Measurements from ENCODE around the gene HCCS. TPM values are rescaled to one million over a fixed set of nuclear protein-coding genes. Genes with fewer than 3 reads are reported as not detected.
"Not testable (repeated sequence)": the region's sequence is repeated elsewhere in the genome, so short reads cannot be mapped to it uniquely, and the experiment has no call there.

Gene HCCS
- total RNA-seq, 1 donor from 2014 or later, result 27.2 TPM

- no peak for DNase-seq
- H3K4me3 Mint-ChIP-seq, result no peak overlapping the region
- peaks cover 2% of the 10 kb centered on the region for H3K4me1 Mint-ChIP-seq
- intact Hi-C loops (cut with micrococcal nuclease), result no loop called here
- H3K9me3 Mint-ChIP-seq, result no peaks in the 10 kb centered on the region
- no peak overlapping the region for H3K27ac Mint-ChIP-seq
- H3K36me3 Mint-ChIP-seq (ENCODE audit: low read depth), result no peaks in the 10 kb centered on the region
- no peaks in the 10 kb centered on the region for H3K27me3 Mint-ChIP-seq
Observed at GRCh38 chrX:11105080-11105479, 6.1 kb upstream of the HCCS start.

- DNase-seq, result no peak
- Mint-ChIP-seq H3K9me3 (no peaks in the 10 kb centered on the region), H3K4me1 (peaks cover 9% of the 10 kb centered on the region), H3K4me3 (no peak overlapping the region), H3K27me3 (no peaks in the 10 kb centered on the region), H3K27ac (no peak overlapping the region), H3K36me3 (ENCODE audit: low read depth) (peaks cover 4% of the 10 kb centered on the region)
- intact Hi-C loops (cut with micrococcal nuclease), result no loop called here
Observed at GRCh38 chrX:11108253-11108941, 2.7 kb upstream of the HCCS start.

GRCh38 chrX:11109968-11110367 is 1.2 kb upstream of the HCCS start:
- intact Hi-C loops (cut with micrococcal nuclease), result loop anchor here (5.0 kb wide), 2 partner anchors 652 to 1098 kb away; no protein-coding TSS in a partner anchor
- H3K4me3 Mint-ChIP-seq, result no peak overlapping the region
- peaks cover 18% of the 10 kb centered on the region for H3K4me1 Mint-ChIP-seq
- peaks cover 9% of the 10 kb centered on the region for H3K36me3 Mint-ChIP-seq (ENCODE audit: low read depth)
- DNase-seq, result no peak
- H3K9me3 Mint-ChIP-seq, result no peaks in the 10 kb centered on the region
- H3K27ac Mint-ChIP-seq, result no peak overlapping the region
- no peaks in the 10 kb centered on the region for H3K27me3 Mint-ChIP-seq

GRCh38 chrX:11111947-11112346 is 815 bp downstream of the HCCS start:
- DNase-seq, result peak; percentile 55
- Mint-ChIP-seq H3K36me3 (ENCODE audit: low read depth) (peaks cover 21% of the 10 kb centered on the region), H3K4me3 (peak overlapping the region; percentile 92), H3K4me1 (peaks cover 18% of the 10 kb centered on the region), H3K27me3 (no peaks in the 10 kb centered on the region), H3K9me3 (no peaks in the 10 kb centered on the region), H3K27ac (peak overlapping the region; percentile 93)
- intact Hi-C loops (cut with micrococcal nuclease), result loop anchor here (5.0 kb wide), 2 partner anchors 650 to 1100 kb away; no protein-coding TSS in a partner anchor

GRCh38 chrX:11113731-11114130 is 2.6 kb downstream of the HCCS start:
- Mint-ChIP-seq H3K4me1 (peaks cover 18% of the 10 kb centered on the region), H3K9me3 (no peaks in the 10 kb centered on the region), H3K36me3 (ENCODE audit: low read depth) (peaks cover 28% of the 10 kb centered on the region), H3K27me3 (no peaks in the 10 kb centered on the region), H3K27ac (peak overlapping the region; percentile 81), H3K4me3 (peak overlapping the region; percentile 49)
- intact Hi-C loops (cut with micrococcal nuclease), result loop anchor here (5.0 kb wide), 2 partner anchors 649 to 1101 kb away; no protein-coding TSS in a partner anchor
- peak; percentile 53 for DNase-seq

GRCh38 chrX:11117745-11118144 is 6.6 kb downstream of the HCCS start:
- intact Hi-C loops (cut with micrococcal nuclease), result no loop called here
- Mint-ChIP-seq H3K27ac (no peak overlapping the region), H3K4me3 (no peak overlapping the region), H3K9me3 (no peaks in the 10 kb centered on the region), H3K27me3 (no peaks in the 10 kb centered on the region), H3K36me3 (ENCODE audit: low read depth) (peaks cover 45% of the 10 kb centered on the region), H3K4me1 (peaks cover 11% of the 10 kb centered on the region)
- no peak for DNase-seq

GRCh38 chrX:11119313-11119943 is 8.3 kb downstream of the HCCS start:
- no peak overlapping the region for H3K4me3 Mint-ChIP-seq
- no peaks in the 10 kb centered on the region for H3K27me3 Mint-ChIP-seq
- no peak overlapping the region for H3K27ac Mint-ChIP-seq
- no peak for DNase-seq
- no peaks in the 10 kb centered on the region for H3K4me1 Mint-ChIP-seq
- H3K9me3 Mint-ChIP-seq, result no peaks in the 10 kb centered on the region
- H3K36me3 Mint-ChIP-seq (ENCODE audit: low read depth), result peaks cover 45% of the 10 kb centered on the region
- intact Hi-C loops (cut with micrococcal nuclease), result no loop called here

GRCh38 chrX:11123087-11123486 is 12.0 kb downstream of the HCCS start:
- H3K4me3 Mint-ChIP-seq; DNase-seq; H3K27ac Mint-ChIP-seq; H3K27me3 Mint-ChIP-seq; H3K4me1 Mint-ChIP-seq; intact Hi-C loops (cut with micrococcal nuclease); H3K9me3 Mint-ChIP-seq: not testable (repeated sequence)
- H3K36me3 Mint-ChIP-seq (ENCODE audit: low read depth), result peaks cover 29% of the 10 kb centered on the region

GRCh38 chrX:11124112-11124511 is 13.0 kb downstream of the HCCS start:
- Mint-ChIP-seq H3K9me3 (no peaks in the 10 kb centered on the region), H3K27me3 (no peaks in the 10 kb centered on the region)
- intact Hi-C loops (cut with micrococcal nuclease), result no loop called here

GRCh38 chrX:11125060-11125459 is 13.9 kb downstream of the HCCS start:
- Mint-ChIP-seq H3K36me3 (ENCODE audit: low read depth) (peaks cover 19% of the 10 kb centered on the region), H3K9me3 (no peaks in the 10 kb centered on the region), H3K27me3 (no peaks in the 10 kb centered on the region), H3K4me1 (no peaks in the 10 kb centered on the region), H3K27ac (no peak overlapping the region), H3K4me3 (no peak overlapping the region)
- intact Hi-C loops (cut with micrococcal nuclease), result no loop called here
- DNase-seq, result no peak

More at GRCh38 chrX:11124112-11124511, 13.0 kb downstream of the HCCS start:
- no peak for DNase-seq
- Mint-ChIP-seq H3K27ac (no peak overlapping the region), H3K36me3 (ENCODE audit: low read depth) (peaks cover 26% of the 10 kb centered on the region), H3K4me1 (no peaks in the 10 kb centered on the region), H3K4me3 (no peak overlapping the region)

GRCh38 chrX:11129534-11130105 is 18.5 kb downstream of the HCCS start:
- peaks cover 2% of the 10 kb centered on the region for H3K36me3 Mint-ChIP-seq (ENCODE audit: low read depth)
- DNase-seq, result no peak
- H3K27me3 Mint-ChIP-seq, result no peaks in the 10 kb centered on the region
- intact Hi-C loops (cut with micrococcal nuclease), result no loop called here
- no peaks in the 10 kb centered on the region for H3K4me1 Mint-ChIP-seq
- H3K9me3 Mint-ChIP-seq, result no peaks in the 10 kb centered on the region
- H3K27ac Mint-ChIP-seq, result no peak overlapping the region
- no peak overlapping the region for H3K4me3 Mint-ChIP-seq

GRCh38 chrX:11130136-11130535 is 19.0 kb downstream of the HCCS start:
- H3K36me3 Mint-ChIP-seq (ENCODE audit: low read depth), result no peaks in the 10 kb centered on the region
- H3K27ac Mint-ChIP-seq, result no peak overlapping the region
- no peaks in the 10 kb centered on the region for H3K9me3 Mint-ChIP-seq
- no peak for DNase-seq
- no peaks in the 10 kb centered on the region for H3K4me1 Mint-ChIP-seq
- intact Hi-C loops (cut with micrococcal nuclease), result no loop called here
- H3K4me3 Mint-ChIP-seq, result no peak overlapping the region
- H3K27me3 Mint-ChIP-seq, result no peaks in the 10 kb centered on the region

GRCh38 chrX:11131146-11131545 is 20.0 kb downstream of the HCCS start:
- intact Hi-C loops (cut with micrococcal nuclease), result no loop called here
- Mint-ChIP-seq H3K9me3 (no peaks in the 10 kb centered on the region), H3K36me3 (ENCODE audit: low read depth) (no peaks in the 10 kb centered on the region), H3K4me1 (no peaks in the 10 kb centered on the region), H3K27me3 (no peaks in the 10 kb centered on the region), H3K4me3 (no peak overlapping the region), H3K27ac (no peak overlapping the region)
- DNase-seq, result no peak

GRCh38 chrX:11135564-11136185 is 24.5 kb downstream of the HCCS start:
- intact Hi-C loops (cut with micrococcal nuclease), result no loop called here
- DNase-seq, result no peak
- no peaks in the 10 kb centered on the region for H3K9me3 Mint-ChIP-seq

More at GRCh38 chrX:11135564-11136185, 24.5 kb downstream of the HCCS start:
- Mint-ChIP-seq H3K4me1 (no peaks in the 10 kb centered on the region), H3K4me3 (no peak overlapping the region), H3K27ac (no peak overlapping the region), H3K27me3 (no peaks in the 10 kb centered on the region), H3K36me3 (ENCODE audit: low read depth) (no peaks in the 10 kb centered on the region)

All from activated CD4-positive, alpha-beta T cell treated with anti-CD3 and anti-CD28 coated beads, Interleukin-2, amount 10 ng/mL, durations not matched to agents 24 days and 14 days (primary cell).